NCI-H1105 treated with DMSO at 0.1 percent for 48 hours (cell line): ENCODE measurements around the gene NAP1L5.

Experiments used
- DNase-seq: peaks from one replicate; lab custom pipeline; 2025; lab: John Stamatoyannopoulos, UW

The NAP1L5 gene

GRCh38 chr4:88697588-88698329 is at the start of gene NAP1L5:
Gene NAP1L5, minus strand, starts transcription at chr4:88697829. Its CDS starts 75 bp downstream, at chr4:88697754.
- no peak for DNase-seq

GRCh38 chr4:88747351-88747750 is 49.7 kb upstream of the NAP1L5 start:
- no peak for DNase-seq

- DNase-seq: no peak
Measured at GRCh38 chr4:88746206-88746605, 48.6 kb upstream of the NAP1L5 start.

- no peak for DNase-seq
Measured at GRCh38 chr4:88745581-88746163, 48.0 kb upstream of the NAP1L5 start.

GRCh38 chr4:88745175-88745574 is 47.5 kb upstream of the NAP1L5 start:
- no peak for DNase-seq

- DNase-seq: peak; percentile 18
Measured at GRCh38 chr4:88744609-88745008, 47.0 kb upstream of the NAP1L5 start.

- DNase-seq: no peak
Measured at GRCh38 chr4:88743696-88744095, 46.1 kb upstream of the NAP1L5 start.

GRCh38 chr4:88742561-88742960 is 44.9 kb upstream of the NAP1L5 start:
- DNase-seq: no peak

- DNase-seq: no peak
Measured at GRCh38 chr4:88738180-88738579, 40.6 kb upstream of the NAP1L5 start.

- DNase-seq: peak; percentile 44
Measured at GRCh38 chr4:88737307-88737941, 39.8 kb upstream of the NAP1L5 start.

GRCh38 chr4:88736264-88736663 is 38.6 kb upstream of the NAP1L5 start:
- DNase-seq: no peak

- DNase-seq: no peak
Measured at GRCh38 chr4:88735564-88735963, 37.9 kb upstream of the NAP1L5 start.

- DNase-seq: no peak
Measured at GRCh38 chr4:88734403-88734949, 36.8 kb upstream of the NAP1L5 start.

GRCh38 chr4:88732714-88733368 is 35.2 kb upstream of the NAP1L5 start:
- no peak for DNase-seq

GRCh38 chr4:88731381-88731780 is 33.8 kb upstream of the NAP1L5 start:
- no peak for DNase-seq

GRCh38 chr4:88730811-88731210 is 33.2 kb upstream of the NAP1L5 start:
- no peak for DNase-seq

- no peak for DNase-seq
Measured at GRCh38 chr4:88729146-88729760, 31.6 kb upstream of the NAP1L5 start.

- no peak for DNase-seq
Measured at GRCh38 chr4:88728146-88728545, 30.5 kb upstream of the NAP1L5 start.

- DNase-seq: no peak
Measured at GRCh38 chr4:88725986-88726385, 28.4 kb upstream of the NAP1L5 start.

GRCh38 chr4:88725143-88725542 is 27.5 kb upstream of the NAP1L5 start:
- no peak for DNase-seq

- no peak for DNase-seq
Measured at GRCh38 chr4:88724406-88724805, 26.8 kb upstream of the NAP1L5 start.

GRCh38 chr4:88722828-88723227 is 25.2 kb upstream of the NAP1L5 start:
- DNase-seq: no peak
